HepG2 (cell line): ENCODE results near the gene SPINK7.

Source experiments
- ATF2 ChIP-seq: sonication (generic); formaldehyde crosslinking; IDR thresholded peaks from 2 replicates; pipeline ENCODE4 v1.4.0; 2020; ENCODE audit warnings: missing genetic modification reagents
- CHD2 ChIP-seq: IDR thresholded peaks from 2 replicates; pipeline ENCODE4 v1.6.1; 2011; ENCODE audit warnings: low read depth, low read length, improper control_type of control experiment
- CTCF ChIP-seq: sonication (generic); formaldehyde crosslinking; IDR thresholded peaks from 2 replicates; pipeline ENCODE4 v1.5.0; 2020; ENCODE audit warnings: mild to moderate bottlenecking, missing genetic modification reagents, moderate library complexity
- HDAC2 ChIP-seq: sonication (generic); formaldehyde crosslinking; IDR thresholded peaks from 2 replicates; pipeline ENCODE4 v1.4.0; 2020; ENCODE audit warnings: missing genetic modification reagents
- MEIS2 ChIP-seq: sonication (generic); formaldehyde crosslinking; IDR thresholded peaks from 2 replicates; pipeline ENCODE4 v1.9.0; 2021; ENCODE audit warnings: mild to moderate bottlenecking, missing genetic modification reagents
- MLLT10 ChIP-seq: sonication (generic); formaldehyde crosslinking; IDR thresholded peaks from 2 replicates; pipeline ENCODE4 v1.4.0; 2020; ENCODE audit warnings: missing genetic modification reagents
- POLR2AphosphoS5 ChIP-seq: IDR thresholded peaks from 2 replicates; pipeline ENCODE4 v1.6.1; 2012; ENCODE audit warnings: low read depth, low read length
- RBFOX2 ChIP-seq: fragments of 200-400 bp; formaldehyde crosslinking; IDR thresholded peaks from 2 replicates; pipeline ENCODE4 v1.6.1; 2017; ENCODE audit warnings: low read depth, mild to moderate bottlenecking, low read length
- SOX6 ChIP-seq, 2 experiments: fragments of 450-650 bp in 1 of 2; sonication (generic) in 1 of 2; formaldehyde crosslinking in 1 of 2; IDR thresholded peaks; 2 replicates each; pipeline versions ENCODE4 v1.4.0 to v1.6.1; 2017 to 2020; ENCODE audit warnings: antibody characterized with exemption in 1 of 2, mild to moderate bottlenecking in 1 of 2, missing genetic modification reagents in 1 of 2
- TAF1 ChIP-seq: sonication (generic); formaldehyde crosslinking; IDR thresholded peaks from 2 replicates; pipeline ENCODE4 v1.4.0; 2020; ENCODE audit warnings: missing genetic modification reagents
- ZBTB1 ChIP-seq: sonication (generic); formaldehyde crosslinking; IDR thresholded peaks from 2 replicates; pipeline ENCODE4 v1.4.0; 2020; ENCODE audit warnings: missing genetic modification reagents, borderline replicate concordance
- ZBTB49 ChIP-seq: sonication (generic); formaldehyde crosslinking; IDR thresholded peaks from 2 replicates; pipeline ENCODE4 v1.4.0; 2020; ENCODE audit warnings: missing genetic modification reagents, borderline replicate concordance
- ZNF274 ChIP-seq: sonication (generic); formaldehyde crosslinking; IDR thresholded peaks from 2 replicates; pipeline ENCODE4 v1.5.1; 2020; ENCODE audit warnings: mild to moderate bottlenecking, missing genetic modification reagents

- TF ChIP-seq CTCF (no peak), ZNF274 (no peak), CHD2 (no peak), RBFOX2 (no peak), TAF1 (no peak), ATF2 (CRISPR knock-in tag) (no peak), MLLT10 (CRISPR knock-in tag) (no peak), SOX6 (IDR thresholded peaks at IDR 0.05) (no peak), SOX6 (CRISPR knock-in tag; IDR thresholded peaks at IDR 0.05) (no peak), HDAC2 (CRISPR knock-in tag) (no peak), POLR2AphosphoS5 (no peak), ZBTB49 (CRISPR knock-in tag) (no peak), MEIS2 (CRISPR knock-in tag) (no peak), ZBTB1 (CRISPR knock-in tag) (no peak)
Measured at GRCh38 chr5:148335259-148335658, 23.0 kb downstream of the SPINK7 start, which contains the start of gene SPINK9.
